ENCODE results near the gene DENND1A.

Gene DENND1A

GRCh38 chr9:123353041-123353440 lies 576.9 kb downstream of the DENND1A start:
- no peak overlapping the region for H3K4me3 ChIP-seq (ENCODE audit: low read length)
- TF ChIP-seq ZNF274 (IDR thresholded peaks at IDR 0.05; ENCODE audit: low read depth, low read length) = no peak

- TF ChIP-seq ZNF274 (IDR thresholded peaks at IDR 0.05; ENCODE audit: low read depth, low read length) = no peak
- no peak overlapping the region for H3K4me3 ChIP-seq (ENCODE audit: low read length)
Measured at GRCh38 chr9:123350590-123351310, 579.2 kb downstream of the DENND1A start.

- no peak for TF ChIP-seq ZNF274 (IDR thresholded peaks at IDR 0.05; ENCODE audit: low read depth, low read length)
- H3K4me3 ChIP-seq (ENCODE audit: low read length) = no peak overlapping the region
Measured at GRCh38 chr9:123349691-123350480, 580.0 kb downstream of the DENND1A start.

- TF ChIP-seq ZNF274 (IDR thresholded peaks at IDR 0.05; ENCODE audit: low read depth, low read length) = no peak
Measured at GRCh38 chr9:123349033-123349432, 580.9 kb downstream of the DENND1A start.

GRCh38 chr9:123348317-123348992 lies 581.5 kb downstream of the DENND1A start:
- no peak for TF ChIP-seq ZNF274 (IDR thresholded peaks at IDR 0.05; ENCODE audit: low read depth, low read length)
- H3K4me3 ChIP-seq (ENCODE audit: low read length) = no peak overlapping the region

More at GRCh38 chr9:123349033-123349432, 580.9 kb downstream of the DENND1A start:
- no peak overlapping the region for H3K4me3 ChIP-seq (ENCODE audit: low read length)

- no peak for TF ChIP-seq ZNF274 (IDR thresholded peaks at IDR 0.05; ENCODE audit: low read depth, low read length)
- no peak overlapping the region for H3K4me3 ChIP-seq (ENCODE audit: low read length)
Measured at GRCh38 chr9:123347289-123348060, 582.5 kb downstream of the DENND1A start.

GRCh38 chr9:123346826-123347225 lies 583.1 kb downstream of the DENND1A start:
- no peak overlapping the region for H3K4me3 ChIP-seq (ENCODE audit: low read length)
- no peak for TF ChIP-seq ZNF274 (IDR thresholded peaks at IDR 0.05; ENCODE audit: low read depth, low read length)

GRCh38 chr9:123346026-123346425 lies 583.9 kb downstream of the DENND1A start:
- no peak for TF ChIP-seq ZNF274 (IDR thresholded peaks at IDR 0.05; ENCODE audit: low read depth, low read length)
- H3K4me3 ChIP-seq (ENCODE audit: low read length) = no peak overlapping the region

GRCh38 chr9:123345567-123345955 lies 584.4 kb downstream of the DENND1A start:
- H3K4me3 ChIP-seq (ENCODE audit: low read length) = no peak overlapping the region
- TF ChIP-seq ZNF274 (IDR thresholded peaks at IDR 0.05; ENCODE audit: low read depth, low read length) = no peak

- no peak overlapping the region for H3K4me3 ChIP-seq (ENCODE audit: low read length)
- no peak for TF ChIP-seq ZNF274 (IDR thresholded peaks at IDR 0.05; ENCODE audit: low read depth, low read length)
Measured at GRCh38 chr9:123344192-123344949, 585.6 kb downstream of the DENND1A start.

GRCh38 chr9:123343443-123344191 lies 586.3 kb downstream of the DENND1A start:
- no peak for TF ChIP-seq ZNF274 (IDR thresholded peaks at IDR 0.05; ENCODE audit: low read depth, low read length)
- H3K4me3 ChIP-seq (ENCODE audit: low read length) = no peak overlapping the region; the same call in 1 of the 2 replicates

GRCh38 chr9:123342247-123342646 lies 587.7 kb downstream of the DENND1A start:
- TF ChIP-seq ZNF274 (IDR thresholded peaks at IDR 0.05; ENCODE audit: low read depth, low read length) = no peak
- no peak overlapping the region for H3K4me3 ChIP-seq (ENCODE audit: low read length)

- H3K4me3 ChIP-seq (ENCODE audit: low read length) = no peak overlapping the region
- TF ChIP-seq ZNF274 (IDR thresholded peaks at IDR 0.05; ENCODE audit: low read depth, low read length) = no peak
Measured at GRCh38 chr9:123341816-123342215, 588.1 kb downstream of the DENND1A start.
